HG02798 (cell line): ENCODE data around the gene CMTM3.
A peak's percentile ranks its signal among the peaks of the same experiment; 100 is the strongest.
"Not testable (repeated sequence)": the region's sequence is repeated elsewhere in the genome, so short reads cannot be mapped to it uniquely, and the experiment has no call there.

Experiments used
- ATAC-seq: cut with Tn5 transposase; IDR thresholded peaks from one replicate; pipeline ENCODE4 v1.9.1; 2021; ENCODE audit warnings: mild to moderate bottlenecking; ENCODE audit not compliant: unreplicated experiment, poor library complexity

The CMTM3 gene

DNA sequence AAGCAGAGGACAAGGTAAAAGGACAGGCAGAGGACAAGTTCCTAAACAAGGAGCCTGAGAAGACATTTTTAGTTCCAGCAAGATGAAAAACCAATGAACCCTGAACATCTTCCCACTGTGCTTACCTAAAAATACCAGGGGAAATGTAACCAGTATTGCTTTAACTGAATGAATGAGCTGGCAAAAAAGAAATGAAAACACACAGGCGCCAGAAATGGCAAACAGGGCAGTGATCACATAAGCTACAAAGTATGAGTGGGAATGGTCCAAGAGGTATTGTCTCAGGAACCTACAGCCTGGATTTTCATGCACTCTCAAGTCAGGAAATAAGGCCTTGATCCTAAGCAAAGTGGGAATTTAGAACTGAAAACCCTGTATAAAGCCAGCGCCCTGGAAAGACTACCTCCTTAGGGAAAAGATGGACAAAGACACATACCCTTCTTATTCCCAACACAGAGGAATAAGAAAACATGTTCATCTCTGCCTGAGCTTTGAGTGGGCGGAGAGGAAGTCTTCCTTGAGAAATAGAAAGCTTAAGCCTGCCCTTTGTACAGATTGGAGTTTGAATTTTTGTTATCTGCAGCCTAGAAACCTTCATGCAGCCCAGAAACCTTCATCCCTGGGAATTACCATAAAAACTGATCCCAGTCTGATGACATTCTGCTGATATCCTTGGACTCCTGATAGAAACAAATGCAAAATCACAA lies 23.1 kb upstream of the CMTM3 start:
- ATAC-seq, result no peak

DNA sequence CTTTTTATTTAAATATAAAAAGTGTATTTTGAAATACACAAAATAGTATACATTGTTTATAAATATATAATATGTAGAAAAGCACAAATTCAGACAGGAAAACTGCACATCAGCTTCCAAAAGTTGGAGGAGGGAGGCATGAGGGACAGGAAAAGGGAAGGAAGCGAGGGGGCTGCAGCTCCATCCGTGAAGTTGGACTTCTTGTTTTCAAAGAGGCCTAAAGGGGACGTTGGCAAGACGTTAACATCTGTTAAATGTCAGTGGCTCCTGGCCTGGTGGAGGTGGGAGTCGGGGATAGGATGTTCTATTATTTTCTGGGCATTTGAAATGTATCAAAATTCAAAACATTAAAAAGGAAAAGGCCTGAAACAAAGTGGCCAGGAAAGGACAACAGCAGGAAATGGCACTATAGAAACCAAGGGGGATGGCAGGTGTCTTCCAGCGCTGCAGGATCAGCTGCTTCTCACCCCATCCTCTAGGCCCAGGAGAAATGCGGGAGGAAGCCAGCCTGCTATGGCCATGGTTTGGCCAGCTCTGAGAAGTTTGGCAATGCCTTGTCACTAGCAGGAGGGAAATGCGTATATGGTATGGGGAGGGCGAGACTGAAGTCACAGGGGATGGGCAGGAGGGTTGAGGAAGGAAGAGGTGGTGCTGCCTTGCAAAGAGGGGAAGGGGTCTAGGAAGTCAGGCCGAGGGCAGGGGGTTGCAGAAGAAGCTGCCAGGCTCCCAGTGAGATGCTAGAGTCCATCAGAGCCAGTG lies 18.8 kb upstream of the CMTM3 start:
- no peak for ATAC-seq

DNA sequence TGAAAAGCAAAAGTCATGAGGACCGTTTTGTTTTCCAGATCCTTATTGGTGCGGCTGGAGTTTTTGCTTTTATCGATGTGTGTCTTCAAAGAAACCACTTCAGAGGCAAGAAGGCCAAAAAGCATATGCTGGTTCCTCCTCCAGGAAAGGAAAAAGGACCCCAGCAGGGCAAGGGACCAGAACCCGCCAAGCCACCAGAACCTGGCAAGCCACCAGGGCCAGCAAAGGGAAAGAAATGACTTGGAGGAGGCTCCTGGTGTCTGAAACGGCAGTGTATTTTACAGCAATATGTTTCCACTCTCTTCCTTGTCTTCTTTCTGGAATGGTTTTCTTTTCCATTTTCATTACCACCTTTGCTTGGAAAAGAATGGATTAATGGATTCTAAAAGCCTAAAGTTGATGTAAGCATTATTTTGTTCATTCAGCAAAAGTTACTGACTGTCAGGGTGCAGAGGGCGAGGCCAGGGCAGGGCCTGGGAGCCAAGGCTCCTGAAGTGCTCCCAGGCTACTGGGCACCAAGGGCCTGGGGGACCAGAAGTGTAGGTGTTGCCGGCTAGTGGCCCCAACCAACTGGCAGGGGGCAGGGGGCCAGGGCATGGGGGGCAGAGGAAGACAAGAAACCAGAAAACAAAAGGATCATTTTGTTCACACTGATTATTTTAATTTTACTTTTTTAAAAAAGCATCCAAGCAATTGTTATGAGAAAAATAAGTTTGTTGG lies 16.5 kb upstream of the CMTM3 start:
- ATAC-seq, result no peak

DNA sequence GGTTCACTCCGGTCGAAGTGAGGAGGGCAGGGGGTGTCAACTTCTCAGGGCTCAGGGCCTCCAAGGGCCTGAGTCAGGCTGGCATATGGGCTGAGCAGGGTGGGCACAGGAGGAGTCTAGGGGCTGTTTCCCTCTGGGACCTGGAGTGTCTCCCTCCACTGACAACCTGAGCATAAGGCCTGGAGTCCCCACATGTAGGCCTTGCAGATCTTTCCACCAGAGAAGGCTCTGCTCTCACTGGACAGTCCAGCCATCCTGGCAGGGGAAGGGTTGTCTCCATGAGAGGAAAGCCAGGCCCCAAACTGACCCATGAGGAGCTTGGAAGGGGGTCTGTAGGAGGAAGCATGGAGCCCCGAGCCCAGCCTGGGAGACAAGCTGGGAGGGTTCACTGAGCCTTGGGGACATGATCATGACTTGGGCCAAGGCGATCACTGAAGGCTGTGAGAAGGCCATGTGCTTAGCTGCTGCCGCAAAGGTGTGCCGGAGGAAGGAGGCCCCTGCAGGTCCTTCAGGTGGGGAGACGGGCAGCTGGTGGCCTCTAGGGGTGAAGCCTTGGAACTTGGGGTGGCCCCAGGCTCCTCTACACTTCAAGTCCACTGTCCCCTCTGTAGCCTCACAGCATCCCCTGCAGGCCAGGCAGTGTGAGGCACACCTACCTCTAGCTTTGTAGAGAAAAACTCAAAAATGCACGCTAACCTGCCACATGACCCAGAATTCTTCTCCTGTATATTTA lies 15.4 kb upstream of the CMTM3 start:
- peak; percentile 84 for ATAC-seq

DNA sequence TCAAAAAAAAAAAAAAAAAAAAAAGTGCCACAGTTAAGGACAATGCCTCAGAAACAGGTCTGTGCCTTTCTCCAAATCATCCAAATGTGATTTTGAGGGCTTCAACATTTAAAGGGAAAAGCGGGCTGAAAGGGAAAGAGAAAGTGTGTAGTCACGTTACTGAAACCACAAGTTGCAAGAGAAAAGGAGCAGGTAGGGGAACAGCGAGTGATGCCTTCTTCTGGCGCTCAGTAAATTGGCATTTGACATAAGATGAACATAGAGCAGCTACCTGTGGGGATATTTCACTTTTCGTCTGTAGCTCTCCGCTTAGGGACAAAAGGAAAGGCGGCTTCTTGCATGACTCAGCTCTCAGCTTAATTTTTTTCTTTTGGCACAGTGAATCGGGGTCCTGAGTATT lies 14.2 kb upstream of the CMTM3 start:
- no peak for ATAC-seq

DNA sequence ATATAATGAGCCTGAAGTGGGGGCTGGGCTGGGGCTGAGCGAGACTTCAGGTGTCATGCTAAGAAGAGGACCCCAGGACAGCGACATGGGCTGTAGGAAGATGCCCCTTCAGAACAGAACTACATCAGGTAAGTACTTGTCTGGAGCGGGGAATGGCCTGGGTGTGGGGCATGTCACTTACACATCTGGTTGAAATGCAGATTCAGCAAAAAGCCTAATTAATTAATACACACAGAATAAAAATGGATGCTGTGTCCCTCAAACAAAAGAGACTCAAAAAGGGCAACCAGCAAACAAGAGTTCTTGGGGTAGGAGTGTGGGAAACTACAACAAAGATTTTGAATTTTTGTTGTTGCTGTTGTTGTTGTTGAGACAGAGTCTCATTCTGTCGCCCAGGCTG lies 13.5 kb upstream of the CMTM3 start:
- no peak for ATAC-seq

DNA sequence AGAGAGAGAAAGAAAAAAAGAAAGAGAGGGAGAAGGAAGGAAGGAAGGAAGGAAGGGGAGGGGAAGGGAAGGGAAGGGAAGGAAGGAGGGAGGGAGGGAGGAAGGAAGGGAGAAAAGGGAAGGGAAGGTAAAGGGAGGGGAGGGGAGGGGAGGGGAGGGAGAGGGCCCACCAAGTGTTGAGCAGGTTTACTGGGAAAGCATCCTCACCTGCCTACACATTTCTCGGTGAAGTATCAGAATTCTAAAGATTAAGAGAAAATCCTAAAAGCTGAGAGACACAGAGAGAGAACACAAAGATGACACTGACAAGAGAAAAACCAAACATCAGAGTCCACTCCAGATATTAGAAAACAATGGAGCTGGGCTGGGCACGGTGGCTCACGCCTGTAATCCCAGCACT lies 12.3 kb upstream of the CMTM3 start:
- ATAC-seq, result no peak

DNA sequence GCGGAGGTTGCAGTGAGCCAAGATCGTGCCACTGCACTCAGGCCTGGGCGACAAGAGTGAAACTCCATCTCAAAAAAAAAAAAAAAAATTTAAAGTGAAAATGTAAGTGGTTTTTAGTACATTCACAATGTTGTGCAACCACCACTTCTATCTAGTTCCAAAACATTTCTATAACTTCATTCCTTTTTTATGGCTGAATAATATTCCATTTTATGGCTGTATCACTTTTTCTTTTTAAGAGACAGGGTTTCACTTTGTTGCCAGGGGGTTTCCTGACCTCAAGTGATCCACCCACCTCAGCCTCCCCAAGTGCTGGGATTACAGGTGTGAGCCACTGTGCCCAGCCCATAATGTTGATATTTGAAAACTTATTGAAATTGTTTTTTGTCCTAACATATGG lies 11.7 kb upstream of the CMTM3 start:
- ATAC-seq, result no peak

DNA sequence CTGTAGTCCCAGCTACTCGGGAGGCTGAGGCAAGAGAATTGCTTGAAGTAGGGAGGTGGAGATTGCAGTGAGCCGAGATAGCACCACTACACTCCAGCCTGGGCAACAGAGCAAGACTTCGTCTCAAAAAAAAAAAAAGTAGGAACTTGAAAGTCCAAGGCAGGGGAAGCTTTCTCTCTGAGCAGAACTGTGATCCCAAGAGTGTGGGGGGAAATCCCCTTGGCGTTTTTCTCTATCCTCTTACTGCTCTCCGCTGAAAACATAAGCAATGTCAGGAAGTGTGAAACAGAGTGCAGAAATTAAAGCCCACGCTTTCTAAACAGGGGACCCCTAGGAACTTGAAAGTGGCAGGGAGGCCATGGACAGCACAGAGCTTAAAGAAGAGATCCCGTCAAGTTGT lies 9.8 kb upstream of the CMTM3 start:
- no peak for ATAC-seq

DNA sequence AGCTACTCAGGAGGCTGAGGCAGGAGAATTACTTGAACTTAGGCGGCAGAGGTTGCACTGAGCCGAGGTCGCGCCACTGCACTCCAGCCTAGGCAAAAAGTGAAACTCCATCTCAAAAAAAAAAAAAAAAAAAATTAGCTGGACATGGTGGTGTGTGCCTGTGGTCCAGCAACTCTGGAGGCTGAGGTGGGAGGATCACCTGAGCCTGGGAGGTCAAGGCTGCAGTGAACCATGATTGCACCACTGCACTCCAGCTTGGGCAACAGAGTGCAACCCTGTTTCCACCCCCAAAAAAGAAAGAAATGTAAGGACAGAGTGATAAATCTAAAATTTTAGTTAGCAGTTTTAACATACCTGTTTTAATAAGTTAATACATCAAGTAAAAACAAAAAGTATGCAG lies 7.9 kb upstream of the CMTM3 start:
- not testable (repeated sequence) for ATAC-seq

DNA sequence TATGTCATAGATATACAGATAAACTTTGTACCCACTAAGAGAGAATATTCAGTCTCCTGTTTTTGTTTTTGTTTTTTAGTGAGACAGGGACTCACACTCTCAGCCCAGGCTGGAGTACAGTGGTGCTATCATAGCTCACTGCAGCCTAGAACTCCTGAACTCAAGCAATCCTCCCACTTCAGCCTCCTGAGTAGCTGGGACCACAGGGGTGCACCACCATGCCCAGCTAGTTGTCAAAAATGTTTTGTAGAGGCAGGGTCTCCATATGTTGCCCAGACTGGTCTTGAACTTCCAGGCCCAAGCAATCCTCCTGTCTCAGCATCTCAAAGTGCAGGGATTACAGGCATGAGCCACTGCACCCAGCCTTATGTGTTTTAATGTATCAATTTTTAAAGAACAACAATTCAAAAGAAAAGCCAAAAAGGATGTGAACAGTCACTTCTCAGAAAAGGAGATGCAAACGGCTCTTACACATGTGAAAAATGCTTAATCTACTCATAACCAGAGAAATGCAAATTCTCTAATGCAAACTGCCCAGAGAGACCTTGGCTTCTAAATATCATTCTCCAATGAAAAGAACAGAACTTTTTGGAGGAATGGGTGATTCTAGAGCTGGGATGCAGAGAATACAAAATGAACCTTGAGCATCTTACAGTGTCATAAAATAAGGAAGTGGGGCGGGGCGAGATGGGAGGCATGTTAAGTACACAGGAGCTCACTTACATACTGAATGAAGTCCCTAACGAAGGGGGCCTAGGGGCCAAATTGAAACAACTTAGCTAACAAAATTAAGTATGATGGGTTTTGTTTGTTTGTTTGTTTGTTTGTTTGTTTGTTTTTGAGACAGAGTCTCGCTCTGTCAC lies 7.3 kb upstream of the CMTM3 start:
- no peak for ATAC-seq

DNA sequence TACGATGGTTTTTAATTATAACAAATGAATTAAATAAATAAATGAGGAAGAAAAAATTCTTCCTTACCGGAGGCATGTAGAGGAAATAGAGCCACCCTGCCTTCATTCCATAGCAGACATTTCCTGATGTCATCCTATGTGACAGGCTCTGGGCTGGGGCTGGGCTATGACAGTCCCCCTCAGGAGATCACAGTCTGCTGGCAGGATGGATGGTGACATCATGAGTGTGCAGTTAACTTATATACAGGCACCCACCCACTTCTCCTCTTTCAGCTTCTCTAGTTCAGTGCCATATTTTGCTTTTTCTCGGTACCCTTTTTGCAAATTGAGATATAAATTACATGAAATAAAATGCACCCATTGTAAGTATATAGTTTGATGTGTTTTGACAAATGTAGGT lies 6.4 kb upstream of the CMTM3 start:
- no peak for ATAC-seq

DNA sequence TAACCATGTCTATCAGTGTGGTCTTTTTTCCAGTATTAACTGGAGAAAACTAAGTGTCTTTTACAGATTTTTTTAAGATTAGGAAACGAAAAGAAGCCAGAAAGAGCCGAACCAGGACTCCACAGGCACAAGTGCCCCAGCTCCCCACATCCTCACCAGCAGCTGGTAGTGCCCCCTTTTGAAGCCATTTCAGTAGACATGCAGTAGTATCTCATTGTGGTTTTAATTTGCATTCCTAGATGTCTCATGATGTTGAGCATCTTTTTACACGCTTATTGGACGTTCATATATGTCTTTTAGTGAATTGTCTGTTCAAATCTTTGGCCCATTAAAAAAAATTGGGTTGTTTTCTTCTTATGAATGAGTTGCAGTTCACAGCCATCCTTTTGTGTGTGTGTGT lies 4.8 kb upstream of the CMTM3 start:
- no peak for ATAC-seq

DNA sequence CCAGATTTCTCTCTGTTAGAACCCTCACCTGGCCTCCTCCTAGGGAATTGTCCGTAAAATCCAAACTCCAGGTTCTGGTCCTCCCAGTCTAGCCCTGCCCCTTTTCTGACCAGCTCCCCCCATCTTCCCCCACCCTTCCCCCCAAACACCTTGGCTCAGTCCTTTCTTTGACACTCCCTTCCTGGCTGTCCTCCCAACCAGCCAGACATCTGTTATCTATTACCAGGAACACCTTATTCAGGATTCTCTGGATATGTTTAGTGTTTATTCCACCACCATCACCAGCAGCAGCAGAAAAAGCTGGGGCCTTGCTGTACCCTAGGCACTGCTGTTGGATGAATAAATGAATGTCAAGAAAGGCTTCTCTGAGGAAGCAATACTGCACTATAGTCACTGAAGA lies 4.0 kb upstream of the CMTM3 start:
- no peak for ATAC-seq

DNA sequence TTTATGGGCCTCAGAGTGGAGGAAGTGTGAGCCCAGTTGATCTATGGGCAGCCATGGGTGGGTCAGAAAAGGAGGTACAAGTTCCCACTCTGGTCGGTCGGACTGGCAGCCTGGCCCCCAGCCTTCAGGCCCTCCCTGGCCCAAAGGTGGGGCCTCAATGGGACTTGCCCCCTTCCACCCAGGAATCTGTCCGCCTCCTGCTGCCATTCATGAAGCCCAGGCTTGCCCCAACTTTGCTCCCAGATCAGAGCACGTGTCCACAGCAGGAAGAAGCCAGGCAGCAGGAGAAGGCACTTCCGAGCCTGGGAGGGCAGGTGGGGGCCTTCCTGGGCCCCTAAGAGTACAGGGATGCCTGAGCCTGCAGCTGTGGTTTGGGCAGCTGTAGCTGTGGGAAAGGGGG lies 3.0 kb upstream of the CMTM3 start:
- no peak for ATAC-seq

DNA sequence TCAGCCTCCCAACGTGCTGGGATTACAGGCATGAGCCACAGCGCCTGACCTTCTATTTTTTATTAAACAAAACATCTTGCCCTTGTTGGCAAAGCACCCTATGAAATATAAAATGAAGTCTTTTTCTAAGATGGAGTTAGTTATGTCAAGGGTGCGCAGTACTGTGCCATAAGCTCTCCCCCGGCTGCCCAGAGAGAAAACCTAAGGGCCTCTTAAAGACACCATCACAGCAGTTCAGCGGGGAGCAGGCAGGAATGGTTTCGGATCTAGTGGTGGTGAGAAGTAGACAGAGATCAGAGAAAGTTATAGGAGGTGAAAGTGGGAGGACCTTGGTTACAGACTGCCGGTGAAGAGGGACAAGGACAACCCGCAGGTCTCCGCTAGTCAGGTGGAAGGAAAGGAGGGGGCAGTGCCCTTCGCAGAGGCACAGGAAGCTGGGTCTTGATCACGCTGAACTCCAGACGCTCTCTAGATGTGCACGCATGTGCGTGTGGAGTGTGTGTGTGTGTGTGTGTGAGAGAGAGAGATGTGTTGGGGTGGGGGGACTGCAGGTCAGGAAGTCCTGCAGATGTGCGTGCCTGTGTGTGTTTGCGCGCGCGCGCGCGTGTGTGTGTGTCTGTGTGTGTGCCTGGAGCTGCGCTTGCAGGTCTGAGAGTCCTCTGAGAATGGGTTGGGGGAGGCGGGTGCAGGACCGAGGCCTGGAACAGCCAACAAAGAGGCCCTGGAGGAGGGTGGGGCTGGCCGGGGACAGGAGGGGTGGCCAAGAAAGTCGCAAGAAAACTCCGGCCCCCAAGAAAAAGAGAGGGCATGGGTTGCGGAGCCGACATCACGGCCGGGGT lies 748 bp upstream of the CMTM3 start:
- no peak for ATAC-seq

DNA sequence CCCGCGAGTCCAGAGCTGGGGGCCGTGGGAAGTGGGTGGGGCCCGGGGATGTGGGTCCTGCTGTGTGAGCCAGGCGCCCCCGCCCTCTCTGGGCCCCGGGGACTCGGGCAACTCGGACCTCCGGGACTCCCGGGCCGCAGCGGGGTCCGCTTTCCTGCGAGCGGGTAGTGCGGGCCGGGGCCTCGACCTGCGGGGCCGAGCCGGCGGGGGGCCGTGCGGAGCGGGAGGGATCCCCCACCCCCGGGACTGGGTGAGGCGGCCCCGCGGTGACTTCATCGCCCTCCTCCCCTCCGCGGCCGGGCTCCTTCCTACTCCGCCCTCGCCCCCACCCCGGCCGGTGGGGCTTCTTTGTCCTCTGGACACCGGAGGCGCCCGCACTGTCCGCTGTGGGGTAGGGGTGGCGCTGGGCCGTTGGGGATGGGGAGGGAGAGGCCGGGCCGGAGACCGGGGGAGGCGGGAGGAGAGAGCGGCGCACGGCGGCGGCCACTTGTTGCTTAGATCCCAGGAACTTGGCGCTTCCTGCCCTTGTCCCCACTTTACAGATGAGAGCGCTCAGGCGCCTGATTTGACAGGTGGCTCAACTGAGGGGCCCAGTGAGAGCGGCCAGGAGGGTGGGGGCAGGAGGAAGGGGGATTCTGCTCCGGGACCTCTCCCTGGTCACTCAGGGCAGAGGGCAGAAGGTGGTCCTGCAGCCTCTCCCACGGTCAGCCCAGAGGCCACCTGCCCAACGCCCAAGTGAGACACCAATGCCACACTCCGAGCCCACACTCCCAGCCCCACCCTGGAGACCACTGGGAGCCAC lies 874 bp downstream of the CMTM3 start:
- peak; percentile 17 for ATAC-seq
